ENCODE results near the gene CPEB1. TPM values are rescaled to one million over a fixed set of nuclear protein-coding genes. Genes with fewer than 3 reads are reported as not detected.

Gene CPEB1
- total and polyA plus RNA-seq, 9 donors = 5.4 to 28.9 (median 10.5) TPM

GRCh38 chr15:82595766-82596165 is 51.4 kb downstream of the CPEB1 start:
- no peaks in the 10 kb centered on the region for H3K4me1 ChIP-seq (ENCODE audit: insufficient read depth)
- H3K36me3 ChIP-seq = no peaks in the 10 kb centered on the region
- intact Hi-C loops (cut with DNase I) = no loop called here
- WGBS, 3 donors = 34 to 41% (median 40%) methylated on average over 2 of the region's 2 CpGs
- no peaks in the 10 kb centered on the region for H3K27me3 ChIP-seq
- DNase-seq = no peak
- no peak overlapping the region for H3K4me3 ChIP-seq
- TF ChIP-seq CTCF (IDR thresholded peaks at IDR 0.05) (no peak), EP300 (IDR thresholded peaks at IDR 0.05) (no peak), POLR2A (IDR thresholded peaks at IDR 0.05) (no peak)
- H3K9me3 ChIP-seq = no peaks in the 10 kb centered on the region
- H3K27ac ChIP-seq = no peak overlapping the region

GRCh38 chr15:82595203-82595602 is 52.0 kb downstream of the CPEB1 start:
- no peak for TF ChIP-seq CTCF (IDR thresholded peaks at IDR 0.05)
- TF ChIP-seq EP300 (IDR thresholded peaks at IDR 0.05) = no peak
- TF ChIP-seq POLR2A (IDR thresholded peaks at IDR 0.05) = no peak
- Histone ChIP-seq H3K27me3 (no peaks in the 10 kb centered on the region), H3K4me1 (ENCODE audit: insufficient read depth) (no peaks in the 10 kb centered on the region), H3K36me3 (no peaks in the 10 kb centered on the region), H3K4me3 (no peak overlapping the region), H3K27ac (no peak overlapping the region), H3K9me3 (no peaks in the 10 kb centered on the region)
- WGBS, 3 donors = 7 to 21% (median 9%) methylated on average over 3 of the region's 3 CpGs
- no peak for DNase-seq
- intact Hi-C loops (cut with DNase I) = no loop called here

GRCh38 chr15:82587805-82588204 is 59.4 kb downstream of the CPEB1 start:
- Histone ChIP-seq H3K9me3 (no peaks in the 10 kb centered on the region), H3K36me3 (no peaks in the 10 kb centered on the region), H3K4me3 (no peak overlapping the region), H3K27ac (no peak overlapping the region), H3K27me3 (no peaks in the 10 kb centered on the region), H3K4me1 (ENCODE audit: insufficient read depth) (no peaks in the 10 kb centered on the region)
- TF ChIP-seq CTCF (IDR thresholded peaks at IDR 0.05) = no peak
- no peak for TF ChIP-seq POLR2A (IDR thresholded peaks at IDR 0.05)
- no peak for TF ChIP-seq EP300 (IDR thresholded peaks at IDR 0.05)
- intact Hi-C loops (cut with DNase I) = no loop called here
- DNase-seq = no peak
- WGBS, 3 donors = 54 to 63% (median 61%) methylated on average over 4 of the region's 4 CpGs

GRCh38 chr15:82585072-82585471 is 62.1 kb downstream of the CPEB1 start:
- intact Hi-C loops (cut with DNase I) = no loop called here
- Histone ChIP-seq H3K4me3 (no peak overlapping the region), H3K27me3 (no peaks in the 10 kb centered on the region), H3K36me3 (no peaks in the 10 kb centered on the region), H3K4me1 (ENCODE audit: insufficient read depth) (no peaks in the 10 kb centered on the region), H3K9me3 (no peaks in the 10 kb centered on the region), H3K27ac (no peak overlapping the region)
- no peak for DNase-seq
- WGBS, 3 donors = 28 to 44% (median 34%) methylated on average over 3 of the region's 3 CpGs
- TF ChIP-seq EP300 (IDR thresholded peaks at IDR 0.05) = no peak
- TF ChIP-seq CTCF (IDR thresholded peaks at IDR 0.05) = no peak
- TF ChIP-seq POLR2A (IDR thresholded peaks at IDR 0.05) = no peak

GRCh38 chr15:82580713-82581112 is 66.5 kb downstream of the CPEB1 start:
- Histone ChIP-seq H3K9me3 (no peaks in the 10 kb centered on the region), H3K4me1 (ENCODE audit: insufficient read depth) (no peaks in the 10 kb centered on the region), H3K36me3 (no peaks in the 10 kb centered on the region), H3K27ac (no peak overlapping the region), H3K4me3 (no peak overlapping the region), H3K27me3 (no peaks in the 10 kb centered on the region)
- no peak for DNase-seq
- intact Hi-C loops (cut with DNase I) = no loop called here
- no peak for TF ChIP-seq CTCF (IDR thresholded peaks at IDR 0.05)
- TF ChIP-seq EP300 (IDR thresholded peaks at IDR 0.05) = no peak
- TF ChIP-seq POLR2A (IDR thresholded peaks at IDR 0.05) = no peak
- 75 to 91% (median 75%) methylated on average over 2 of the region's 2 CpGs for WGBS, 3 donors

Measured in ovary (tissue), 9 donors.